H1 (cell line): ENCODE results near the gene CAMTA1. TPM values are rescaled to one million over a fixed set of nuclear protein-coding genes. Genes with fewer than 3 reads are reported as not detected.

Experiments used
- CTCF ChIA-PET: fragments of 300-600 bp; sonication (Branson Sonifier 250); formaldehyde crosslinking; loops from one replicate; lab custom pipeline; 2021; ENCODE audit not compliant: partially characterized antibody; lab: Charles Lee
- POLR2A ChIA-PET: fragments of 300-600 bp; sonication (Branson Sonifier 250); formaldehyde crosslinking; loops from one replicate; lab custom pipeline; 2021; ENCODE audit warnings: inconsistent platforms; ENCODE audit not compliant: partially characterized antibody; lab: Charles Lee
- DNase-seq, 2 experiments: peaks; one replicate each; pipeline versions ENCODE4 v3.0.0 to v3.0.0-alpha.2; 2010 to 2022; ENCODE audit warnings: low spot score in 2 of 2, low read depth in 1 of 2, mixed read lengths in 1 of 2
- FAIRE-seq: peaks from 2 replicates; lab custom pipeline; 2011; peaks lifted over from hg19 to GRCh38; lab: Jason Lieb, UNC
- H2AFZ ChIP-seq: 2 replicates; pipeline ENCODE4 v1.8.1; 2012; ENCODE audit warnings: low read length, inconsistent platforms
- H2AK5ac ChIP-seq: 2 replicates; pipeline ENCODE4 v1.6.1; 2013; ENCODE audit warnings: low read depth, low read length
- H2BK120ac ChIP-seq: replicated peaks from 2 replicates; pipeline ENCODE3; 2013; ENCODE audit warnings: low read depth, low read length, inconsistent platforms
- H2BK12ac ChIP-seq: 2 replicates; pipeline ENCODE4 v1.6.1; 2013; ENCODE audit warnings: low read depth, low read length
- H2BK15ac ChIP-seq: 2 replicates; pipeline ENCODE4 v1.6.1; 2013; ENCODE audit warnings: low read length
- H2BK20ac ChIP-seq: 2 replicates; pipeline ENCODE4 v1.6.1; 2013; ENCODE audit warnings: low read length
- H2BK5ac ChIP-seq: 2 replicates; pipeline ENCODE4 v1.6.1; 2013; ENCODE audit warnings: low read depth, low read length
- H3K14ac ChIP-seq: 2 replicates; pipeline ENCODE4 v1.6.1; 2013; ENCODE audit warnings: inconsistent platforms; ENCODE audit not compliant: insufficient read length
- H3K18ac ChIP-seq: 2 replicates; pipeline ENCODE4 v1.6.1; 2013; ENCODE audit warnings: low read length; ENCODE audit errors: extremely low read depth
- H3K23ac ChIP-seq: 2 replicates; pipeline ENCODE4 v1.6.1; 2013; ENCODE audit warnings: inconsistent platforms; ENCODE audit not compliant: insufficient read length
- H3K23me2 ChIP-seq: 2 replicates; pipeline ENCODE4 v1.6.1; 2013; ENCODE audit warnings: low read depth, low read length
- H3K27ac ChIP-seq: 2 replicates; pipeline ENCODE4 v1.6.1; 2011; ENCODE audit warnings: low read depth, low read length, inconsistent platforms
- H3K27me3 ChIP-seq, 4 experiments: replicated peaks in 1 of 4; 1 replicate in 1 of 4; 2 replicates in 3 of 4; pipeline versions ENCODE4 v1.6.1 to v1.8.1; 2011 to 2013; ENCODE audit warnings: low read length in 3 of 4, mild to moderate bottlenecking in 3 of 4, inconsistent platforms in 2 of 4, mixed read lengths in 2 of 4, moderate library complexity in 1 of 4; ENCODE audit not compliant: control insufficient read depth in 3 of 4, insufficient read depth in 3 of 4; ENCODE audit errors: extremely low read depth in 1 of 4
- H3K36me3 ChIP-seq, 4 experiments: 2 replicates each; pipeline versions ENCODE4 v1.6.1 to v1.8.1; 2011 to 2013; ENCODE audit warnings: mild to moderate bottlenecking in 4 of 4, low read length in 3 of 4, moderate library complexity in 2 of 4, control low read depth in 1 of 4, inconsistent platforms in 1 of 4; ENCODE audit not compliant: insufficient read depth in 4 of 4, control insufficient read depth in 2 of 4
- H3K4ac ChIP-seq: replicated peaks from 2 replicates; pipeline ENCODE3; 2013; ENCODE audit warnings: low read length, low read depth, mixed read lengths, inconsistent platforms; ENCODE audit not compliant: insufficient read length
- H3K4me1 ChIP-seq, 4 experiments: replicated peaks in 1 of 4; 1 replicate in 1 of 4; 2 replicates in 3 of 4; pipeline versions ENCODE4 v1.6.1 to v1.8.1; 2011 to 2013; ENCODE audit warnings: low read length in 3 of 4, inconsistent platforms in 2 of 4, mixed read lengths in 1 of 4; ENCODE audit not compliant: insufficient read depth in 4 of 4, control insufficient read depth in 3 of 4
- H3K4me2 ChIP-seq, 2 experiments: 2 replicates each; pipeline versions ENCODE4 v1.6.1 to v1.8.1; 2011 to 2013; ENCODE audit warnings: low read depth in 2 of 2, low read length in 2 of 2, control low read depth in 1 of 2, inconsistent platforms in 1 of 2, mild to moderate bottlenecking in 1 of 2; ENCODE audit not compliant: insufficient read depth in 1 of 2
- H3K4me3 ChIP-seq, 4 experiments: fragments of 200-600, 300-600 bp in 1 of 4; sonication (generic), shearing (Covaris generic), sonication (Bioruptor Twin) in 1 of 4; 2 replicates each; pipeline versions ENCODE4 v1.5.1 to v1.8.1; 2011 to 2016; ENCODE audit warnings: low read length in 4 of 4, low read depth in 3 of 4, control low read depth in 2 of 4, inconsistent platforms in 2 of 4, mild to moderate bottlenecking in 2 of 4, mixed read lengths in 1 of 4, moderate library complexity in 1 of 4; ENCODE audit not compliant: insufficient read depth in 2 of 4; ENCODE audit errors: extremely low read depth in 1 of 4
- H3K56ac ChIP-seq: replicated peaks from 2 replicates; pipeline ENCODE3; 2013; ENCODE audit warnings: low read depth, mild to moderate bottlenecking, mixed read lengths, low read length, inconsistent platforms; ENCODE audit not compliant: insufficient read length
- H3K79me1 ChIP-seq: 2 replicates; pipeline ENCODE4 v1.6.1; 2013; ENCODE audit warnings: low read depth, low read length, control low read depth
- H3K79me2 ChIP-seq, 2 experiments: 2 replicates each; pipeline versions ENCODE4 v1.6.1 to v1.8.1; 2012 to 2013; ENCODE audit warnings: low read length in 2 of 2, mild to moderate bottlenecking in 2 of 2, inconsistent platforms in 1 of 2; ENCODE audit not compliant: insufficient read depth in 2 of 2, control insufficient read depth in 1 of 2
- H3K9ac ChIP-seq, 4 experiments: replicated peaks in 1 of 4; 1 replicate in 1 of 4; 2 replicates in 3 of 4; pipeline versions ENCODE4 v1.6.1 to v1.8.1; 2011 to 2013; ENCODE audit warnings: low read depth in 3 of 4, low read length in 3 of 4, control low read depth in 2 of 4, mild to moderate bottlenecking in 2 of 4, moderate library complexity in 2 of 4, inconsistent platforms in 1 of 4; ENCODE audit errors: extremely low read depth in 1 of 4
- H3K9me3 ChIP-seq, 2 experiments: 2 replicates each; pipeline versions ENCODE4 v1.6.1 to v1.8.1; 2012 to 2013; ENCODE audit warnings: mild to moderate bottlenecking in 2 of 2, moderate library complexity in 2 of 2, control low read depth in 1 of 2, inconsistent platforms in 1 of 2, low read depth in 1 of 2, low read length in 1 of 2, mixed read lengths in 1 of 2; ENCODE audit not compliant: insufficient read depth in 2 of 2
- H4K20me1 ChIP-seq, 2 experiments: replicated peaks in 1 of 2; 2 replicates each; pipeline versions ENCODE3 to v1.8.1; 2011 to 2013; ENCODE audit warnings: inconsistent platforms in 2 of 2, low read length in 2 of 2, mild to moderate bottlenecking in 1 of 2; ENCODE audit not compliant: insufficient read depth in 2 of 2, control insufficient read depth in 1 of 2
- H4K5ac ChIP-seq: 2 replicates; pipeline ENCODE4 v1.6.1; 2013; ENCODE audit warnings: low read length, low read depth, mixed read lengths, inconsistent platforms; ENCODE audit not compliant: insufficient read length
- H4K8ac ChIP-seq: 2 replicates; pipeline ENCODE4 v1.8.0; 2013; ENCODE audit warnings: mild to moderate bottlenecking, moderate library complexity, low read length, inconsistent platforms; ENCODE audit not compliant: insufficient read depth; ENCODE audit errors: extremely low read depth
- H4K91ac ChIP-seq: replicated peaks from 2 replicates; pipeline ENCODE3; 2013; ENCODE audit warnings: low read length, mixed read lengths, inconsistent platforms; ENCODE audit not compliant: insufficient read length
- CEBPB ChIP-seq: IDR thresholded peaks from 2 replicates; pipeline ENCODE4 v1.6.1; 2012; ENCODE audit warnings: low read depth, low read length
- EP300 ChIP-seq, 2 experiments: IDR thresholded peaks; 1 replicate in 1 of 2; 2 replicates in 1 of 2; pipeline ENCODE4 v1.6.1; 2011 to 2012; ENCODE audit warnings: low read depth in 2 of 2, low read length in 2 of 2, mild to moderate bottlenecking in 2 of 2, borderline replicate concordance in 1 of 2, inconsistent platforms in 1 of 2, moderate library complexity in 1 of 2
- JUND ChIP-seq: IDR thresholded peaks from 2 replicates; pipeline ENCODE4 v1.6.1; 2011; ENCODE audit warnings: mild to moderate bottlenecking, improper control_type of control experiment, low read length
- MAFK ChIP-seq: IDR thresholded peaks from 2 replicates; pipeline ENCODE4 v1.6.1; 2012; ENCODE audit warnings: low read depth, mild to moderate bottlenecking, improper control_type of control experiment, low read length
- SIRT6 ChIP-seq: IDR thresholded peaks from one replicate; pipeline ENCODE4 v1.7.1; 2012; ENCODE audit warnings: low read length, inconsistent platforms
- SUZ12 ChIP-seq: fragments of 200-600 bp; sonication (generic); IDR thresholded peaks from 2 replicates; pipeline ENCODE4 v1.6.1; 2012; ENCODE audit warnings: mild to moderate bottlenecking, inconsistent platforms, low read length, moderate library complexity, mixed read lengths
- polyA plus RNA-seq, 7 experiments: library from polyadenylated mRNA; depleted of rRNA in 3 of 7; stranded (reverse) in 5 of 7; unstranded in 2 of 7; fragments of >200 nt in 5 of 7; fragments of 200-250 nt in 2 of 7; gene quantifications; 1 replicate in 5 of 7; 2 replicates in 1 of 7; 4 replicates in 1 of 7; pipeline versions ENCODE4 v1.2.1 to v1.2.3, GENCODE V29; 2011 to 2013; ENCODE audit warnings: missing spikeins in 2 of 7, mixed read lengths in 2 of 7
- total RNA-seq: library from RNA; stranded (reverse); fragmentation: NEBNext Ultra II Directional; extraction: Animal tissue kit (Norgen Biotek cat#: 25700); gene quantifications from 2 replicates; pipeline ENCODE4 v1.2.1, GENCODE V29; 2021

CAMTA1 gene
- total and polyA plus RNA-seq, 2 of the 8 experiments (the other 6 are each of a cell fraction or from before 2014, with no cell fraction given), result 65.0 to 119 TPM

DNA sequence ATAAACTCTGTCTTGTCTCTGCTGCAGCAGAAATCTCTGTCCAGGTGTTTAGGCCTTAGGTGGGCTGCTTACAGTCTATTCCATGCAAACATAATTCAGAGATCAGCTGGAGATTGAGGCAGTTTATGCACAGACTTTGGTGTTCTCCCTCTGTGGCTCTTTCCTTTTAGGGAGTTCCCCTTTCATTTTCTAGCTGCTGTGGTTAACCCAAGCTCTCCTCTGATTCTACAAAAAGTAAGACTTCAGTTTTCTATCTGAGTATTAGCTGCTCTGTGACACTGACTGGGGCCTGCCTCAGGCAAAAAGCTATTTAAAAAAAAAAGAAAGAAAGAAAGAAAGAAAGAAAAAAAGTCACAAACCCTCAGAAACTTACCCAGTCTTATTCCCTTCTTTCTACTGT, 211.1 kb downstream of the CAMTA1 start:
- Histone ChIP-seq H2BK12ac (no peak overlapping the region), H2BK15ac (no peak overlapping the region), H2AK5ac (no peak overlapping the region), H3K14ac (no peak overlapping the region), H3K79me2 (no peaks in the 10 kb centered on the region), H3K4me1 (peaks cover 3 to 7% (median 5%) of the 10 kb centered on the region in 4 experiments; a peak in 6 of 7 replicates), H3K79me1 (no peaks in the 10 kb centered on the region), H3K23me2 (no peaks in the 10 kb centered on the region), H2BK120ac (no peak overlapping the region), H3K23ac (no peak overlapping the region), H3K4ac (no peak overlapping the region), H4K5ac (no peak overlapping the region), H3K56ac (no peak overlapping the region), H3K4me2 (no peak overlapping the region), H4K20me1 (no peaks in the 10 kb centered on the region), H3K9ac (no peak overlapping the region), H4K91ac (no peak overlapping the region), H2BK5ac (no peak overlapping the region), H2AFZ (no peak overlapping the region), H3K36me3 (no peaks in the 10 kb centered on the region), H3K9me3 (no peaks in the 10 kb centered on the region), H3K27me3 (no peaks in the 10 kb centered on the region), H3K4me3 (no peak overlapping the region), H3K18ac (no peak overlapping the region), H3K27ac (no peak overlapping the region), H2BK20ac (no peak overlapping the region), H4K8ac (no peak overlapping the region)
- CTCF ChIA-PET, result interaction anchor here (0.6 to 2.5 kb wide), 8 partner anchors 9 to 1041 kb away, joined by 3 to 10 read pairs (median 3); no protein-coding TSS in a partner anchor
- POLR2A ChIA-PET, result no interaction called here
- no peak for DNase-seq
- FAIRE-seq, result no peak
- no peak for TF ChIP-seq JUND
- no peak for TF ChIP-seq SIRT6
- TF ChIP-seq SUZ12, result no peak
- no peak for TF ChIP-seq MAFK
- no peak for TF ChIP-seq EP300 (IDR thresholded peaks at IDR 0.05; ENCODE audit: borderline replicate concordance in 1 of 2, low read depth in 2 of 2, low read length in 2 of 2)
- TF ChIP-seq CEBPB, result no peak
